Raji (cell line): Measurements from ENCODE around the gene LIN28B.

Experiments
- POLR2A ChIP-seq: IDR thresholded peaks from 2 replicates; pipeline ENCODE4 v1.6.1; 2011; ENCODE audit warnings: low read depth, low read length, control low read depth; ENCODE audit not compliant: insufficient read depth

Gene LIN28B

DNA sequence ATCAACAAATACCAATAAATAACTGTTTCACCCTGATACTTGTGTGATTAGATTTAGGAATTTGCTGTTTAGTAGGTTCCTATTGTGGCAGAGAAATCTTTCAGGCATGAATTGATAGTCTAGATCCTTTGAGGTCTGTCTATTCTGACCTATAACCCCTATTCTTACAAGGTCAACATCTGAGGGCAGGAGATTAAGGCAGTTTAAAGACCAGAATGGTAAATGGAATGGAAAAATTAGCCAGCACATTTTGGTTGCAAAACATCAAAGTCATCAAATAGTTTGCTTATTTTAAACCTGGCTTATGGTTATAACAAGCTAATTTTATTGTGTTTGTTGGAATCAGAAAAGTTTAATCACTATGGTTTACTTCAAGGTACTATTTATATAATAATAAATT, 78.4 kb downstream of the LIN28B start:
- TF ChIP-seq POLR2A: no peak

DNA sequence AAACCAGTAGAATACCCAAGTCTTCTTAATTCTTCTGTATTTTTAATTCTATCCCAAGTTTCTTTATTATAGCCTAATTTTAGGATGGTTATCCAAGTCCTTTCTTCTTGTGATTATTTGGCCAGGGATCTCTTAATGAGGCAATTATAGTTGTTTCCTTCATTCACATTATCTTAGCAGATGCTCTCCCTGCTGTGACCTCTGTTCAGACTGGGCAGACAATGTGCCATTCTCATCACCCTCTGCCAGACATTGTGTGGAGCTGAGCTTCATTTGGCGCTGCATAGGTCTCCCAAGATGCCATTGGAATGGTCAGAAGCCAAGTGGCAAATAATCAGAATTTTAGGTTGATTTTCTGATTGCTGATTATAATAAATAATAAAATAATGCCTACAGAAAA, 79.4 kb downstream of the LIN28B start:
- TF ChIP-seq POLR2A: no peak

DNA sequence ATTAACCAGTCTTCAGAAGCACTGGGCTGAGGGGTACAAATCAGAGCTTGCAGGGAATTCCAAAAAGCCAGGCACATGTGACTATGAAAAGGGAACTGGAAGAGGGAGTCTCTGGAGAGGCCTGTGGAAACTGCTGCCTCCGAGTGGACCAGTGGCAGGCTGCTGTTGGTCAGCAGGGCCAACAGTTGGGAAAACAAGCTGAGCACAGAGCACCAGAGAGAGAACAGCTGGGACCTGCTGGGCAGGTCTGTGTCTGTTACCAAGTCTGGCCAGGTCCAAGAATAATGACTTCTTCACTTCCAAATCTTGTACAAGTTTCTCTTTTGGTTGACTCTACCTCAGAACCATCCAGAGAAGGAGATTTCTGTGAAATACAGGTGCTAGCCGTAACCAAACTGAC, 81.4 kb downstream of the LIN28B start:
- TF ChIP-seq POLR2A: no peak

DNA sequence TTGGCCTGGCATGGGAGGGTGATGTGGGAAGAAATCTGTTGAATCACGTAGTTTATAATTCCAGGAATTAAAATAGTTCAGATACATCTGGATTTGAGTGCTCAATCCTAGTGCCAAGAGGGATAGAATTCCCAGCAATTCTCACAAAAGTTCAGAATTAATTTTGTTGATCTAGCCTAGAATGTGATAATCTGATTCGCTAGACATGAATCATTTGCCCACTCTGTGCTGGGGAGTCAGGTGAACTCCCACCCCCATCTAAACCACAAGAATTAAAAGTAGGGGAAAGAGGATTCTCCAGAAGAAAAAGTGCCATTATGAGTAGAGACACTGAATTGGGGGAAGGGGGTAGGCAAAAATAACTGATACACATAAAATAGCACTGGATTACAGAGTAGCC, 85.0 kb downstream of the LIN28B start:
- no peak for TF ChIP-seq POLR2A

- no peak for TF ChIP-seq POLR2A
Observed at GRCh38 chr6:105042648-105043047, 85.7 kb downstream of the LIN28B start.

GRCh38 chr6:105043979-105044378, 87.1 kb downstream of the LIN28B start:
- TF ChIP-seq POLR2A: no peak

- TF ChIP-seq POLR2A: no peak
Observed at GRCh38 chr6:105045526-105045925, 88.6 kb downstream of the LIN28B start.

DNA sequence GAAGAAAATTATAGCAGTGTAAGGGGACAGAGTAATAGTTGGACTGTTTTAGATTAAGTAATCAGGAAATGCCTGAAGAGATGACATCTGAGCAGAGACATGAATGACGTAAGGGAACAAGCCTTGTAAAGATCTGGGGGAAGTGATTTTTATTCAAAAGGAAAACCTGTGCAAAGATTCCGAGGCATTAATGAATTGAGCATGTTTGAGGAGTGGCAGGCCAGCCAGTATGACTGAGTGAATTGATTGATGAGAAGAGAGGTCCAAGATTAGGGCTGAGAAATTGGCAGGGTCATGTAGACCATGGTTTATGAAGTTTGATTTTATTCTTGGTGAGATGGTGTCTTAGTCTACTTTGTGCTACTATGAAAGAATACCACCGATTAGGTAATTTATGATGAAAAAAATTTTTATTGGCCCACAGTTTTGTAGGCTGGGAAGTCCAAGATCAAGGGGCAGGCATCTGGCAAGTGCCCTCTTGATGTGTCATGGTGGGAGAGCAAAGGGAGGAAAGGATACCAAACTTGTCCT, 95.1 kb downstream of the LIN28B start:
- no peak for TF ChIP-seq POLR2A

DNA sequence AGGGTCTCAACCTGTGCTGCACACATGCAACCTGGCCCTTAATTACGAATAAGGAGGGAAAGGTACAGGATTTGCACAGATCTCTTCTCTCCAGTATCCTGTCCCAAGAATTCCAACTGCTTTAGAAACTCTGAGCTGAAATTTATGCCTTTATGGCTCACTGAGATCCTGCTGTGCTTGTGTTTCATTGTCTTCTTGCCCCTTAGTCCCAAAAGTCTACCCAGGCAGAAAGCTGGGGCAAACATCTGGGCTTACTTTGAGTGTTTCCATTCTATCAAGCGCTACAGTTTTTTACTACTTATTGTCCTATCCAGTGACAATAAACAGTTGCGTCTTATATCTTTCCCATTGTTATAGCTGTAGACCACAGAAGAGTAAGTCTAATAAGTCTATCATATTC, 99.7 kb downstream of the LIN28B start:
- no peak for TF ChIP-seq POLR2A

DNA sequence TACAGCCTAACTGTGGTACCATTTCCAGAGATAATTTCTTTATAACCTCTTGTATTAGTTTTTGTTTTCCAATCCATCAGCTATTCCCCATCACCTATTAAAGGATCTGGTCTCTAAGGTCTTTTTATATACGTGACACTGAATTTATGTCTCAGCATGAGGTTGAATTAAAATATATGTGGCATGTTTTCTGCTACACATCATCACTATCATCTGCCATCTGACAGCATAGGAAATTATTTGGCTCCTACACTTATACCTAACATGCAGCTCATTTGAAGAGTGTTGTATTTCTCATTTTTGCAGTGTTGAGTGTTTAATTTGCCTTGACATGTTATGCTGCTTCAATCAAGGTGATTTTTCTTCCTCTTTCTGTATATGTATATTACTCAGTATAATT, 100.3 kb downstream of the LIN28B start:
- TF ChIP-seq POLR2A: no peak

DNA sequence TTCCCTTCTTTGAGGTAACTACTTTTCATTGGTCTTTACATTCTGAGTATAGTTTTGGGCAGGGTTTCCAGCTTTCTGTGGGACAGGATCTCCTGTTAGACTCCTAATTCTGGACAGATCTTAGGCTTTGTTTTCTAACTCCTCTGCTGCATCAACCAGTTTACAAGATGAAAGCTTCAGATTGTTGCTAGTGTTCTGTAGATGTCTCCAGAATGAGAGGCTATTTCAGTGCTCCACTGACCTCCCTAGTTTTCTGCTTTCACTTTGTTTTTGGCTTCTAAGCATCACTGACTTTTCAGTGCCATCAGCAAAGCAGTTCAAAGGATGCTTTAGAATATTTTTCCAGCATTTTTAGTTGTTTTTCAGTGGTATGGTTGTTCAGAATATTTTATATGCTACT, 101.4 kb downstream of the LIN28B start:
- no peak for TF ChIP-seq POLR2A

DNA sequence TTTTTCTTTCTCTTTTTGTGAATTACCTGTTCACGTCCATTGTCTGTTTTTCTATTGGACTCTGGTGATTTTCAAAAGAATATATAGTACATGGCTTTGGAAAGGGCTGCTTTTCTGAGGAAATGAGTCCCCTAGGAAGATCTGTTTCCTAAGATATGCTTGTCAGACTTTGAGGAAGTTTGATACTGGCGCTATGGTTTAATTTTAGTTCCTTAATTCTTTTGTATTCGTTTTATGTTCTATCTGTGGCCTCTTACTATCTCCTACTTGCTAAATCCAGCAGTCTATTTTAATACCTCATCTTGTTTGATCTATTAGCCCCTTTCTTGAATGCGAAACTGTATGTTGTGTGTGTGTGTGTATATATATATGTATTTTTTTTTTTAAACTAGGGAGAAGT, 101.9 kb downstream of the LIN28B start:
- no peak for TF ChIP-seq POLR2A

DNA sequence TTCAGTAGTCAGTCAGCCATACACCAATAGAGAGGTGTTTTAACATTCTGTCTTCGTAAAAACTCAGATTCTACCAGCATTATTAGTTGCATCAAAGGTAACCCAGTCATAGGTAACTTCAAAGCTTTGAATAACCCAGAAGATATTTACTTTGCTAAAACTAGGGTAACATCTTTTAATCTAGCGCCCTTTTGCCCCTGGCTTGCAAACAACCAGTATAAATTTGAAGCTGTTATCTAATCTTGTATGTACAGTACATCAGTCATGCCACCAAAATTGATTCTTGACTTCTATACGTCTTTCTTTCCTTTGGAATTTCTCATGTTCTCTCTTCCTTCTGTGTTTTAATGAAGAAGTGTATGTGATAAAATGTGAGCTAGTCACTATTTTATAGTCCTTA, 109.3 kb downstream of the LIN28B start:
- TF ChIP-seq POLR2A: no peak

- no peak for TF ChIP-seq POLR2A
Observed at GRCh38 chr6:105066836-105067235, 109.9 kb downstream of the LIN28B start.

DNA sequence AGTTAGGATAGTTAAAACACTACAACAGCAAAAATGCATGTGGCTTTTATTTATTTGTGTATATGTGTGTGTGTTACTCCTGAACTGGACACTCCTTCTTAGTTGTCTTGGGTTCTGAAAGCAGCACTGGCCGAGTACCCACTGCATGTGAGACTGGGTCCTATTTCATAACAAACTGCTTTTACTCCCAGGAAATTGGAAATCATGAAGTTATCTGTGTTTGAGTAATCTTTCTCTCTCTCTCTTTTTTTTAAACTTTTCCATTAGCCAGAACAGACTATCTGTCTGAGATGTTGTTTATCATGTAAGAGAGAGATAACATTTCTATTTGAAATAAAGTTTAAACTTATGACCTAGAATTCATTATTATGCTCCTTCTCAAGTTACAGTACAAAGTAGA, 110.4 kb downstream of the LIN28B start:
- no peak for TF ChIP-seq POLR2A

- TF ChIP-seq POLR2A: no peak
Observed at GRCh38 chr6:105068407-105068806, 111.5 kb downstream of the LIN28B start.

- TF ChIP-seq POLR2A: no peak
Observed at GRCh38 chr6:105069821-105070445, 113.0 kb downstream of the LIN28B start.
